BLaER1 (cell line): ENCODE measurements around the gene ADARB1.

Source experiments
- H3K27ac ChIP-seq: shearing (Covaris generic); formaldehyde crosslinking; 2 replicates; pipeline ENCODE4 v1.8.1; 2022
- H3K27me3 ChIP-seq: shearing (Covaris generic); formaldehyde crosslinking; 2 replicates; pipeline ENCODE4 v1.8.1; 2022
- H3K36me3 ChIP-seq: shearing (Covaris generic); formaldehyde crosslinking; 2 replicates; pipeline ENCODE4 v1.8.1; 2022
- H3K4me1 ChIP-seq: shearing (Covaris generic); formaldehyde crosslinking; 2 replicates; pipeline ENCODE4 v1.8.1; 2022
- H3K4me2 ChIP-seq: shearing (Covaris generic); formaldehyde crosslinking; 2 replicates; pipeline ENCODE4 v1.8.1; 2022
- H3K4me3 ChIP-seq: shearing (Covaris generic); formaldehyde crosslinking; 2 replicates; pipeline ENCODE4 v1.8.1; 2022
- H3K9ac ChIP-seq: shearing (Covaris generic); formaldehyde crosslinking; 2 replicates; pipeline ENCODE4 v1.8.1; 2022
- H3K9me3 ChIP-seq: shearing (Covaris generic); formaldehyde crosslinking; 2 replicates; pipeline ENCODE4 v1.8.1; 2022
- H4K20me1 ChIP-seq: shearing (Covaris generic); formaldehyde crosslinking; 2 replicates; pipeline ENCODE4 v1.8.1; 2022
- Cebpa-rat ChIP-seq: shearing (Covaris generic); IDR thresholded peaks from 2 replicates; pipeline ENCODE4 v1.8.1; 2022

Gene ADARB1

GRCh38 chr21:45151445-45152160, 77.2 kb downstream of the ADARB1 start:
- no peak for TF ChIP-seq Cebpa-rat
- no peak overlapping the region for H3K9ac ChIP-seq
- peaks cover 31% of the 10 kb centered on the region for H3K36me3 ChIP-seq
- H3K4me2 ChIP-seq, result peak overlapping the region; percentile 83
- H4K20me1 ChIP-seq, result peaks cover 88% of the 10 kb centered on the region
- H3K27ac ChIP-seq, result no peak overlapping the region
- peak overlapping the region; percentile 11; the same call in 1 of the 2 replicates for H3K4me3 ChIP-seq
- no peaks in the 10 kb centered on the region for H3K27me3 ChIP-seq
- peaks cover 70% of the 10 kb centered on the region for H3K4me1 ChIP-seq
- peaks cover 7% of the 10 kb centered on the region for H3K9me3 ChIP-seq

- Histone ChIP-seq H4K20me1 (peaks cover 82% of the 10 kb centered on the region), H3K9ac (no peak overlapping the region), H3K4me2 (peak overlapping the region; percentile 83), H3K27me3 (no peaks in the 10 kb centered on the region), H3K9me3 (peaks cover 14% of the 10 kb centered on the region), H3K36me3 (peaks cover 38% of the 10 kb centered on the region), H3K4me3 (peak overlapping the region; percentile 11; the same call in 1 of the 2 replicates), H3K27ac (no peak overlapping the region), H3K4me1 (peaks cover 62% of the 10 kb centered on the region)
- no peak for TF ChIP-seq Cebpa-rat
These were observed 77.9 kb downstream of the ADARB1 start for GRCh38 chr21:45152265-45152746.

- no peak for TF ChIP-seq Cebpa-rat
- peaks cover 28% of the 10 kb centered on the region for H3K9me3 ChIP-seq
- no peaks in the 10 kb centered on the region for H3K27me3 ChIP-seq
- peaks cover 38% of the 10 kb centered on the region for H3K36me3 ChIP-seq
- H3K4me2 ChIP-seq, result peak overlapping the region; percentile 83
- H3K4me1 ChIP-seq, result peaks cover 61% of the 10 kb centered on the region
- H3K9ac ChIP-seq, result no peak overlapping the region
- no peak overlapping the region for H3K27ac ChIP-seq
- H3K4me3 ChIP-seq, result peak overlapping the region; percentile 20; the same call in 1 of the 2 replicates
- H4K20me1 ChIP-seq, result peaks cover 78% of the 10 kb centered on the region
These were observed 79.3 kb downstream of the ADARB1 start for GRCh38 chr21:45153358-45154318.

GRCh38 chr21:45154511-45155508, 80.4 kb downstream of the ADARB1 start:
- peaks cover 39% of the 10 kb centered on the region for H3K9me3 ChIP-seq
- no peaks in the 10 kb centered on the region for H3K27me3 ChIP-seq
- no peak overlapping the region for H3K27ac ChIP-seq
- peaks cover 38% of the 10 kb centered on the region for H3K36me3 ChIP-seq
- no peak for TF ChIP-seq Cebpa-rat
- H3K4me1 ChIP-seq, result peaks cover 73% of the 10 kb centered on the region
- peak overlapping the region; percentile 83 for H3K4me2 ChIP-seq
- no peak overlapping the region for H3K4me3 ChIP-seq
- peaks cover 66% of the 10 kb centered on the region for H4K20me1 ChIP-seq
- no peak overlapping the region for H3K9ac ChIP-seq

- peaks cover 50% of the 10 kb centered on the region for H3K9me3 ChIP-seq
- H3K4me2 ChIP-seq, result no peak overlapping the region
- H3K36me3 ChIP-seq, result peaks cover 49% of the 10 kb centered on the region
- no peak overlapping the region for H3K4me3 ChIP-seq
- H3K27ac ChIP-seq, result no peak overlapping the region
- no peak overlapping the region for H3K9ac ChIP-seq
- TF ChIP-seq Cebpa-rat, result no peak
- no peaks in the 10 kb centered on the region for H3K27me3 ChIP-seq
- H4K20me1 ChIP-seq, result peaks cover 55% of the 10 kb centered on the region
- peaks cover 67% of the 10 kb centered on the region for H3K4me1 ChIP-seq
These were observed 81.5 kb downstream of the ADARB1 start for GRCh38 chr21:45155910-45156309.

GRCh38 chr21:45156459-45156858, 82.1 kb downstream of the ADARB1 start:
- Histone ChIP-seq H3K27me3 (no peaks in the 10 kb centered on the region), H4K20me1 (peaks cover 55% of the 10 kb centered on the region), H3K4me3 (no peak overlapping the region), H3K4me2 (no peak overlapping the region), H3K27ac (no peak overlapping the region), H3K36me3 (peaks cover 54% of the 10 kb centered on the region), H3K9me3 (peaks cover 56% of the 10 kb centered on the region), H3K4me1 (peaks cover 62% of the 10 kb centered on the region), H3K9ac (no peak overlapping the region)
- TF ChIP-seq Cebpa-rat, result no peak

GRCh38 chr21:45157932-45158331, 83.6 kb downstream of the ADARB1 start:
- no peak overlapping the region for H3K27ac ChIP-seq

GRCh38 chr21:45158491-45159423, 84.4 kb downstream of the ADARB1 start:
- Histone ChIP-seq H3K27ac (no peak overlapping the region), H3K4me1 (peaks cover 39% of the 10 kb centered on the region), H4K20me1 (peaks cover 55% of the 10 kb centered on the region), H3K9ac (no peak overlapping the region), H3K27me3 (no peaks in the 10 kb centered on the region), H3K36me3 (peaks cover 77% of the 10 kb centered on the region), H3K9me3 (peaks cover 64% of the 10 kb centered on the region), H3K4me3 (peak overlapping the region; percentile 8; the same call in 1 of the 2 replicates), H3K4me2 (peak overlapping the region; percentile 25; the same call in 1 of the 2 replicates)
- TF ChIP-seq Cebpa-rat, result no peak

More at GRCh38 chr21:45157932-45158331, 83.6 kb downstream of the ADARB1 start:
- no peak overlapping the region for H3K4me2 ChIP-seq
- H3K9me3 ChIP-seq, result peaks cover 64% of the 10 kb centered on the region
- no peaks in the 10 kb centered on the region for H3K27me3 ChIP-seq
- H3K4me1 ChIP-seq, result peaks cover 47% of the 10 kb centered on the region
- no peak for TF ChIP-seq Cebpa-rat
- peaks cover 69% of the 10 kb centered on the region for H3K36me3 ChIP-seq
- H3K4me3 ChIP-seq, result no peak overlapping the region
- peaks cover 55% of the 10 kb centered on the region for H4K20me1 ChIP-seq
- no peak overlapping the region for H3K9ac ChIP-seq
